ENCODE data around the gene SLCO3A1.

- no peak for TF ChIP-seq EZH2 (IDR thresholded peaks at IDR 0.05; ENCODE audit: insufficient read depth, poor library complexity, severe bottlenecking)
- no peak for TF ChIP-seq EZH2phosphoT487 (IDR thresholded peaks at IDR 0.05; ENCODE audit: insufficient read depth, low read depth)
These were observed 264.8 kb downstream of the SLCO3A1 start for GRCh38 chr15:92118162-92118935.

Data from GM23248 (cell line).